GM12878 (cell line): ENCODE data around the gene SPDYE17. TPM values are rescaled to one million over a fixed set of nuclear protein-coding genes. Genes with fewer than 3 reads are reported as not detected.
"Not testable (repeated sequence)": the region's sequence is repeated elsewhere in the genome, so short reads cannot be mapped to it uniquely, and the experiment has no call there.

Experiments
- ATAC-seq: fragments of 200-7000 bp; cut with Tn5 transposase; 3 replicates; pipeline ENCODE4 v1.9.1; 2020; ENCODE audit warnings: mild to moderate bottlenecking, moderate library complexity
- BruUV-seq: library from RNA; stranded (reverse); fragments of 400-500 nt; replicated peaks from 2 replicates; lab custom pipeline; 2021; lab: Mats Ljungman, UMichigan
- CTCF ChIA-PET: fragments of 300-600 bp; sonication (Branson Sonifier 250); formaldehyde crosslinking; extraction: SDS; loops from one replicate; lab custom pipeline; 2021; ENCODE audit warnings: inconsistent platforms; lab: Yijun Ruan, JAX
- POLR2A ChIA-PET: fragments of 350-600 bp; formaldehyde crosslinking; extraction: SDS; loops from one replicate; lab custom pipeline; 2021; ENCODE audit warnings: inconsistent platforms; lab: Charles Lee
- RAD21 ChIA-PET: fragments of 300-600 bp; sonication (Branson Sonifier 250); formaldehyde crosslinking; loops from one replicate; lab custom pipeline; 2023; ENCODE audit warnings: antibody characterized with exemption; ENCODE audit not compliant: unreplicated experiment; lab: Charles Lee
- SMC1A ChIA-PET: fragments of 300-600 bp; sonication (Branson Sonifier 250); formaldehyde crosslinking; loops from one replicate; lab custom pipeline; 2023; ENCODE audit not compliant: unreplicated experiment, uncharacterized antibody; lab: Charles Lee
- DNase-seq: peaks from one replicate; pipeline ENCODE4 v3.0.0-alpha.2; 2011; ENCODE audit warnings: low read depth, low spot score
- FAIRE-seq: peaks from 3 replicates; lab custom pipeline; 2011; peaks lifted over from hg19 to GRCh38; lab: Jason Lieb, UNC
- H2AFZ ChIP-seq: 2 replicates; pipeline ENCODE4 v1.6.0; 2011; ENCODE audit warnings: low read depth, low read length, control low read depth; ENCODE audit not compliant: control insufficient read depth
- H3K27ac ChIP-seq: 2 replicates; pipeline ENCODE4 v1.5.1; 2011; ENCODE audit warnings: control low read depth; ENCODE audit not compliant: control insufficient read depth, insufficient read depth
- H3K27me3 ChIP-seq, 2 experiments: replicated peaks in 1 of 2; 2 replicates each; pipeline versions ENCODE4 v1.6.0 to v1.6.1; 2011; ENCODE audit warnings: low read length in 1 of 2; ENCODE audit not compliant: control insufficient read depth in 2 of 2, insufficient read depth in 2 of 2
- H3K36me3 ChIP-seq, 2 experiments: 2 replicates each; pipeline ENCODE4 v1.5.1; 2011; ENCODE audit warnings: low read length in 1 of 2; ENCODE audit not compliant: control insufficient read depth in 2 of 2, insufficient read depth in 2 of 2
- H3K4me1 ChIP-seq: 2 replicates; pipeline ENCODE4 v1.6.1; 2011; ENCODE audit warnings: mild to moderate bottlenecking, low read length, moderate library complexity, mixed read lengths; ENCODE audit not compliant: control insufficient read depth, insufficient read depth
- H3K4me2 ChIP-seq: 2 replicates; pipeline ENCODE4 v1.6.0; 2011; ENCODE audit warnings: control low read depth; ENCODE audit not compliant: control insufficient read depth, insufficient read depth
- H3K4me3 ChIP-seq: fragments of 200-600 bp; sonication (generic); 2 replicates; pipeline ENCODE4 v1.5.1; 2016
- H3K79me2 ChIP-seq: 2 replicates; pipeline ENCODE4 v1.6.0; 2011; ENCODE audit warnings: low read length; ENCODE audit not compliant: control insufficient read depth, insufficient read depth
- H3K9ac ChIP-seq: 2 replicates; pipeline ENCODE4 v1.8.0; 2011; ENCODE audit warnings: low read length, control low read depth, mixed read lengths; ENCODE audit not compliant: control insufficient read depth, insufficient read depth
- H3K9me3 ChIP-seq: replicated peaks from 3 replicates; pipeline ENCODE4 v1.5.1; 2011; ENCODE audit warnings: mild to moderate bottlenecking, low read length; ENCODE audit not compliant: control insufficient read depth, insufficient read depth
- H4K20me1 ChIP-seq: 2 replicates; pipeline ENCODE4 v1.6.0; 2011; ENCODE audit not compliant: control insufficient read depth, insufficient read depth
- WGBS: methylation state at CpG from one replicate; pipeline ENCODE4 v1.1.6; 2016; ENCODE audit warnings: low lambda C conversion rate; ENCODE audit not compliant: insufficient replicate concordance, insufficient coverage; ENCODE audit errors: missing lambda C conversion rate; 5-methylcytosine and 5-hydroxymethylcytosine counted together
- in situ Hi-C: fragments of 300-500 bp; cut with MboI; formaldehyde crosslinking; loops from 9 replicates; pipeline ENCODE4 v1.14.3; 2018; ENCODE audit warnings: mixed read lengths
- intact Hi-C: fragments of 100-400 bp; cut with micrococcal nuclease; formaldehyde crosslinking; loops from one replicate; pipeline ENCODE4 v1.14.2; 2022; ENCODE audit not compliant: unreplicated experiment
- polyA plus RNA-seq, 11 experiments: library from polyadenylated mRNA; depleted of rRNA in 4 of 11; unstranded in 6 of 11; stranded (reverse) in 5 of 11; fragments of >200 nt; fragmentation: Nextera tagmentation in 4 of 11; fragmentation: Illumina TruSeq in 1 of 11; extraction: Ambion mirVana in 4 of 11; extraction: Trizol in 1 of 11; gene quantifications; 1 replicate in 1 of 11; 2 replicates in 10 of 11; pipeline versions ENCODE4 v1.2.1 to v1.2.3, GENCODE V29; 2011 to 2016; ENCODE audit warnings: inconsistent platforms in 2 of 11, missing spikeins in 2 of 11, low read depth in 1 of 11
- total RNA-seq, 4 experiments: library from RNA; depleted of rRNA in 3 of 4; stranded (reverse); fragments of >200 nt in 3 of 4; fragmentation: Illumina TruSeq in 1 of 4; extraction: Trizol in 1 of 4; gene quantifications; 2 replicates each; pipeline versions ENCODE4 v1.2.1 to v1.2.3, GENCODE V29; 2013 to 2021

The SPDYE17 gene
- total and polyA plus RNA-seq, 10 of the 15 experiments (the other 5 are each of a cell fraction or from before 2014, with no cell fraction given), result not detected

DNA sequence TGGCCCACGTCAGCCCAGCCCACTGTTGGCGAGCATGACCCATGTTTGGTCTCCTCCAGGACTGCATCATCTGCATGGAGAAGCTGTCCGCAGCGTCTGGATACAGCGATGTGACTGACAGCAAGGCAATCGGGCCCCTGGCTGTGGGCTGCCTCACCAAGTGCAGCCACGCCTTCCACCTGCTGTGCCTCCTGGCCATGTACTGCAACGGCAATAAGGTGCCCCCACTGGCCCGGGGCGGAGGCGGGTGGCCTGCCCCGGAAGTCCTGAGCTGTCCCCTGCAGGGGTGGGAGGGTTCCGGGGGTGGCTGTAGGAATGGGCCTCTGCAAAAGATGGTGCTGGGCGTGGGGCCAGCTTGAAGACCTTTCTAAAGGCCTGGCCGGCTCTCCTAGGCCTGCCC lies 30.1 kb downstream of the SPDYE17 start:
- H3K4me3 ChIP-seq, FAIRE-seq, H3K27me3 ChIP-seq, intact Hi-C loops, BruUV-seq, H3K9ac ChIP-seq, H3K4me1 ChIP-seq, H4K20me1 ChIP-seq, CTCF ChIA-PET, SMC1A ChIA-PET, H3K27ac ChIP-seq, RAD21 ChIA-PET, POLR2A ChIA-PET, H3K79me2 ChIP-seq, ATAC-seq, H3K4me2 ChIP-seq, H3K36me3 ChIP-seq, DNase-seq, H3K9me3 ChIP-seq, H2AFZ ChIP-seq: not testable (repeated sequence)
- in situ Hi-C loops, result loop anchor here (25.0 kb wide), 1 partner anchor 490 kb away; the partner anchor contains the start of gene UPK3B
- 85% methylated on average over 13 of the region's 15 CpGs for WGBS

- H3K27me3 ChIP-seq, intact Hi-C loops: not testable (repeated sequence)
- WGBS, result 94% methylated on average over 13 of the region's 37 CpGs
Observed at GRCh38 chr7:76999474-77000107, 32.6 kb downstream of the SPDYE17 start.

DNA sequence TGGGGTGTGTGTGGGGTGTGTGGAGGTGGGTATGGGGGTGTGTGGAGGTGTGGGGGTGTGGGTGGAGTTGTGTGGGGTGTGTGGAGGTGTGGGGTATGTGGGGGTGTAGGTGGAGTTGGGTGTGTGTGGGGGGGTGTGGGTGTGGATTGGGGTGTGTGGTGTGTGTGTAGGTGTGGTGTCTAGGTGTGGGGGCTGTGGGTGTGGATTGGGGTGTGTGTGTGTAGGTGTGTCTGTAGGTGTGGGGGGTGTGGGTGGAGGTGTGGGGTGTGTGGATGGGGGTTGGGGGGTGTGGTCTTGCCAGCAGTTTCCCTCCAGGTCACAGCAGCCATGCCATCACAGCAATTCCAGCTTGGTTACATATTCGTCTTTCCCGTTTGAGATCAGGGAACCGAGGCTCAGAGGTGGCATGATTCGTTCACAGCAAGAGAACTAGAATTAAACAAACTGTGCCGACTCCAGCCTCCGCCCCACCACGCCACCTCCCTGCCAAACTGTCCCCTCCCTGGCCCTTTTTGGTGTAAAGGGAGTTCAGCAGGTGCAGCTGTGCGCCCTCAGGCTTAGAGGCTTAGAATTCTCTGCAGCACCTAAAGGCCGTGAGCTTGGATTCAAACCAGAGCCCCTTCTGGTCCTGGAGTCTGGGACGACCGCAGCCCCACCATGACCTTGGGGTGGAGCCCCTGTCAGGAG lies 33.3 kb downstream of the SPDYE17 start:
- H3K9ac ChIP-seq, H3K79me2 ChIP-seq, RAD21 ChIA-PET, H3K27me3 ChIP-seq, H3K4me3 ChIP-seq, in situ Hi-C loops, H4K20me1 ChIP-seq, SMC1A ChIA-PET, CTCF ChIA-PET, H3K27ac ChIP-seq, H2AFZ ChIP-seq, H3K4me2 ChIP-seq, intact Hi-C loops, H3K4me1 ChIP-seq, H3K9me3 ChIP-seq, H3K36me3 ChIP-seq, BruUV-seq, DNase-seq, POLR2A ChIA-PET: not testable (repeated sequence)
- 89% methylated on average over 8 of the region's 11 CpGs for WGBS
- FAIRE-seq (peak; percentile 35), ATAC-seq (peak; percentile 31; the same call in 2 of the 3 replicates)

More at GRCh38 chr7:76999474-77000107, 32.6 kb downstream of the SPDYE17 start:
- DNase-seq, H3K4me1 ChIP-seq, CTCF ChIA-PET, H3K79me2 ChIP-seq, H4K20me1 ChIP-seq, H3K9me3 ChIP-seq, BruUV-seq, H3K36me3 ChIP-seq, POLR2A ChIA-PET, H2AFZ ChIP-seq, H3K27ac ChIP-seq, H3K4me3 ChIP-seq, SMC1A ChIA-PET, H3K9ac ChIP-seq, H3K4me2 ChIP-seq, RAD21 ChIA-PET: not testable (repeated sequence)
- peak; percentile 93 for FAIRE-seq
- peak; percentile 85 for ATAC-seq
- in situ Hi-C loops, result loop anchor here (25.0 kb wide), 1 partner anchor 487 kb away; the partner anchor contains the start of gene UPK3B
